Mucosa of rectum (tissue), 2 donors: ENCODE measurements around the gene TSPAN7.

ENCODE experiments used
- H3K27ac ChIP-seq, 2 donors: one replicate each; pipeline ENCODE4 v1.7.0; 2013; ENCODE audit warnings: inconsistent platforms in 2 of 2, low read depth in 2 of 2, low read length in 2 of 2
- H3K27me3 ChIP-seq, 2 donors: one replicate each; pipeline ENCODE4 v1.7.0; 2013; ENCODE audit warnings: low read length in 2 of 2; ENCODE audit not compliant: control insufficient read depth in 2 of 2, insufficient read depth in 2 of 2
- H3K36me3 ChIP-seq, 2 donors: one replicate each; pipeline ENCODE4 v1.7.0; 2013; ENCODE audit warnings: low read length in 2 of 2; ENCODE audit not compliant: control insufficient read depth in 2 of 2, insufficient read depth in 2 of 2
- H3K4me1 ChIP-seq, 2 donors: one replicate each; pipeline ENCODE4 v1.7.0; 2013; ENCODE audit warnings: low read length in 2 of 2, mild to moderate bottlenecking in 1 of 2; ENCODE audit not compliant: control insufficient read depth in 2 of 2, insufficient read depth in 2 of 2
- H3K4me3 ChIP-seq, 2 donors: one replicate each; pipeline ENCODE4 v1.7.0; 2013; ENCODE audit warnings: low read length in 2 of 2
- H3K9ac ChIP-seq, 2 donors: one replicate each; pipeline ENCODE4 v1.7.0; 2013; ENCODE audit warnings: low read length in 2 of 2, low read depth in 1 of 2, mild to moderate bottlenecking in 1 of 2
- H3K9me3 ChIP-seq, 2 donors: one replicate each; pipeline ENCODE4 v1.7.0; 2013; ENCODE audit warnings: low read length in 2 of 2; ENCODE audit not compliant: control insufficient read depth in 2 of 2
- donor health status: healthy.
- donor health status: Normal muscosa, but diverticular disease.

TSPAN7 gene

GRCh38 chrX:38558686-38559085, 2.7 kb upstream of the TSPAN7 start:
- H3K9ac ChIP-seq: no peak overlapping the region
- H3K9me3 ChIP-seq: no peaks in the 10 kb centered on the region
- H3K4me3 ChIP-seq: no peak overlapping the region
- H3K36me3 ChIP-seq: no peaks in the 10 kb centered on the region
- peaks cover 0 to 3% of the 10 kb centered on the region in 2 donors for H3K4me1 ChIP-seq
- H3K27me3 ChIP-seq: peaks cover 0 to 3% of the 10 kb centered on the region in 2 donors
- no peak overlapping the region for H3K27ac ChIP-seq

- no peaks in the 10 kb centered on the region for H3K36me3 ChIP-seq
- H3K27ac ChIP-seq: peak overlapping the region; percentile 12 to 26
- H3K4me1 ChIP-seq: peaks cover 0 to 3% of the 10 kb centered on the region in 2 donors
- peak overlapping the region; percentile 49 to 63 for H3K4me3 ChIP-seq
- H3K9ac ChIP-seq: peak overlapping the region in 1 of 2 donors; percentile 40
- peaks cover 0 to 3% of the 10 kb centered on the region in 2 donors for H3K27me3 ChIP-seq
- no peaks in the 10 kb centered on the region for H3K9me3 ChIP-seq
Observed at GRCh38 chrX:38560776-38561125, 591 bp upstream of the TSPAN7 start.

GRCh38 chrX:38561951-38562719, 793 bp downstream of the TSPAN7 start:
- H3K9ac ChIP-seq: peak overlapping the region; percentile 48 to 78
- peaks cover 0 to 3% of the 10 kb centered on the region in 2 donors for H3K27me3 ChIP-seq
- peak overlapping the region; percentile 14 to 63 for H3K27ac ChIP-seq
- no peaks in the 10 kb centered on the region for H3K9me3 ChIP-seq
- H3K4me1 ChIP-seq: peaks cover 0 to 3% of the 10 kb centered on the region in 2 donors
- peak overlapping the region; percentile 77 to 80 for H3K4me3 ChIP-seq
- no peaks in the 10 kb centered on the region for H3K36me3 ChIP-seq

GRCh38 chrX:38563030-38563429, 1.7 kb downstream of the TSPAN7 start:
- Histone ChIP-seq H3K4me1 (peaks cover 0 to 3% of the 10 kb centered on the region in 2 donors), H3K4me3 (peak overlapping the region; percentile 77 to 80), H3K27me3 (peaks cover 0 to 3% of the 10 kb centered on the region in 2 donors), H3K27ac (peak overlapping the region; percentile 13 to 37), H3K9ac (peak overlapping the region in 1 of 2 donors; percentile 37), H3K9me3 (no peaks in the 10 kb centered on the region), H3K36me3 (no peaks in the 10 kb centered on the region)

GRCh38 chrX:38570396-38570795, 9.1 kb downstream of the TSPAN7 start:
- H3K9me3 ChIP-seq: no peaks in the 10 kb centered on the region
- no peaks in the 10 kb centered on the region for H3K4me1 ChIP-seq
- no peak overlapping the region for H3K4me3 ChIP-seq
- H3K27me3 ChIP-seq: no peaks in the 10 kb centered on the region
- H3K36me3 ChIP-seq: no peaks in the 10 kb centered on the region
- H3K27ac ChIP-seq: no peak overlapping the region
- no peak overlapping the region for H3K9ac ChIP-seq

GRCh38 chrX:38571058-38571457, 9.7 kb downstream of the TSPAN7 start:
- Histone ChIP-seq H3K9ac (no peak overlapping the region), H3K36me3 (no peaks in the 10 kb centered on the region), H3K27me3 (no peaks in the 10 kb centered on the region), H3K9me3 (no peaks in the 10 kb centered on the region), H3K4me1 (no peaks in the 10 kb centered on the region), H3K4me3 (no peak overlapping the region), H3K27ac (no peak overlapping the region)

- H3K4me1 ChIP-seq: peaks cover 0 to 12% of the 10 kb centered on the region in 2 donors
- no peaks in the 10 kb centered on the region for H3K36me3 ChIP-seq
- H3K27me3 ChIP-seq: no peaks in the 10 kb centered on the region
- H3K9ac ChIP-seq: no peak overlapping the region
- no peaks in the 10 kb centered on the region for H3K9me3 ChIP-seq
- H3K4me3 ChIP-seq: no peak overlapping the region
- peak overlapping the region; percentile 10 to 49 for H3K27ac ChIP-seq
Observed at GRCh38 chrX:38574858-38575257, 13.5 kb downstream of the TSPAN7 start.

GRCh38 chrX:38575888-38576287, 14.5 kb downstream of the TSPAN7 start:
- Histone ChIP-seq H3K4me3 (no peak overlapping the region), H3K36me3 (no peaks in the 10 kb centered on the region), H3K27me3 (no peaks in the 10 kb centered on the region), H3K27ac (no peak overlapping the region), H3K9ac (no peak overlapping the region), H3K4me1 (peaks cover 0 to 12% of the 10 kb centered on the region in 2 donors), H3K9me3 (no peaks in the 10 kb centered on the region)

GRCh38 chrX:38577738-38578137, 16.4 kb downstream of the TSPAN7 start:
- Histone ChIP-seq H3K36me3 (no peaks in the 10 kb centered on the region), H3K4me1 (peaks cover 0 to 15% of the 10 kb centered on the region in 2 donors), H3K27ac (peak overlapping the region; percentile 20 to 63), H3K27me3 (no peaks in the 10 kb centered on the region), H3K9me3 (no peaks in the 10 kb centered on the region), H3K9ac (no peak overlapping the region), H3K4me3 (peak overlapping the region in 1 of 2 donors; percentile 4)

GRCh38 chrX:38578167-38578566, 16.8 kb downstream of the TSPAN7 start:
- Histone ChIP-seq H3K27ac (peak overlapping the region; percentile 20 to 63), H3K9ac (no peak overlapping the region), H3K27me3 (no peaks in the 10 kb centered on the region), H3K4me1 (peaks cover 0 to 15% of the 10 kb centered on the region in 2 donors), H3K9me3 (no peaks in the 10 kb centered on the region), H3K36me3 (no peaks in the 10 kb centered on the region), H3K4me3 (no peak overlapping the region)
